GM11168 (cell line): Measurements from ENCODE around the gene FOXN4.

Source experiments
- in situ Hi-C: fragments of 300-500 bp; cut with MboI; formaldehyde crosslinking; loops from one replicate; pipeline ENCODE4 v1.12.0; 2022; ENCODE audit warnings: low sequenced_read_pairs; ENCODE audit not compliant: unreplicated experiment

FOXN4 gene

DNA sequence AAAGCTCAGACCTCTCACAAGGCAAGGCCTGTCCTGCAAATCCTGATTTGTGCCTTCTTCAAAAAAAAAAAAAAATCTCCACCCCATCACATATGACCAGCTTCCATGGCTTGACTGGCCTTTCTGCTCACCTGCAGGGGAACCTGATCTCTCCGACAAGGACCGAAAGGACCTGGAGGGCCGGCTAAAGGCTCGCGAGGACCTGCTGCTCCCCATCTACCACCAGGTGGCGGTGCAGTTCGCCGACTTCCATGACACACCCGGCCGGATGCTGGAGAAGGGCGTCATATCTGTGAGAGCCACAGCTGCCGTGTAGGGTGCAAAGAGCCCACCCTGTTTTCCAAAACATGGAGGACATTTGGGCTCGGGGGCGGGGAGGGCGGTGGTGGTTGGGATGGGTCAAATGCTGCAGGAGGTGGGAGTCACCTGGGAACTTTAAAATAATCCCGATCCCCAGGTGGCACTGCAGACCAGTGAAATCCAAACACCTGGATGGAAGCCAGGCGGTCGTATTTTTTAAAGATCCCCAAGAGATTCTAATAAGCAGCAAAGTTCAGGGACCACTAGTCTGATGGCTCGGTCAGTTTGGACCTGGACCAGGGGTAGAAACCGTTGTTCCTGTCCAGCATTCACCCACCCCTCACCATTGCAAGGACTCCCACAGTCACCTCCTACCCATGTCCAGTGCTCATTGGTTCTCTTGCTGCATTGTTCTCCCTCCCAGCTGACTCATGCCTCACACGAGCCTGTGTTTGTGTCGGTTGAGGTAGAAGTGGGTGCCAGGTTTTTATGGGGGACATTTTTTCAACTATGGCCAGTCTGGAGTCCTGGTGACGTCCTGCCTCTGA lies 44.8 kb downstream of the FOXN4 start:
- in situ Hi-C loops, result loop anchor here (10.0 kb wide), 1 partner anchor 130 kb away; no protein-coding TSS in a partner anchor

DNA sequence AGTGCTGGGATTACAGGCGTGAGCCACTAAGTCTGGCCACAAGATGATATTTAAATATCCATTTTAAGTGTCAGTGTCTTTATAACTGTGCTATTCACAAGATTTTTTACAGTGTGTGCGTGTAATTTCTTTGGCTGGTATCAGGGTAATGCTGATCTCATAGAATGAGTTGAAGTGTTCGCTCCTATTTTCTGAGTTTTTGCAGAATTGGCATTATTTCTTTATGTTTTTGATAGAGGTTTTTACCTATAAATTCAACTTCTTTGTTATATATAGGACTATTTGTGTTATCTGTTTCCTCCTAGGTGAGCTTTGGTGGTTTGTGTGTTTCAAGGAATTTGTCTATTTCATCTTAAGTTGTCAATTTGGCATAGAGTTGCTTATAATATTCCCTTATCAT lies 45.6 kb downstream of the FOXN4 start:
- in situ Hi-C loops, result loop anchor here (10.0 kb wide), 1 partner anchor 131 kb away; no protein-coding TSS in a partner anchor

DNA sequence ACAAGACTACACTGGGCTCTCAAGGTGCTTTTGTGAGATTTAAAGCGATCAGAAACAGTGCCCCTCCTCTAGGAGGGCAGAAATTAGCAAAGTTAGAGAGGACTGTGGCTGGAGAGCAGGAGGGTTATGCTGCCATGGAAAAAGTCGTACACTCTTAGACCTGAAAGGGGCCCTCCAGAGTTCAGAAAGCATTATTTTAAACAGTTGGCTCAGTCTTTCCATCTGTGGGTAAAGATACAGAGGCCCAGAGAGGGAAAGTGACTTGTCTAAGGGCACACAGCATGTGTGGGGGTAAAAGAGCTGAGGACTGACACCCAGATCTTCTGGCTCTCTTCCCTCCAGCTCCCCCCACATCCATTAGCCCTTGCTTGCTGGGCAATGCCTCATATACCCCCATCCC lies 47.1 kb downstream of the FOXN4 start:
- in situ Hi-C loops, result loop anchor here (10.0 kb wide), 1 partner anchor 133 kb away; no protein-coding TSS in a partner anchor

DNA sequence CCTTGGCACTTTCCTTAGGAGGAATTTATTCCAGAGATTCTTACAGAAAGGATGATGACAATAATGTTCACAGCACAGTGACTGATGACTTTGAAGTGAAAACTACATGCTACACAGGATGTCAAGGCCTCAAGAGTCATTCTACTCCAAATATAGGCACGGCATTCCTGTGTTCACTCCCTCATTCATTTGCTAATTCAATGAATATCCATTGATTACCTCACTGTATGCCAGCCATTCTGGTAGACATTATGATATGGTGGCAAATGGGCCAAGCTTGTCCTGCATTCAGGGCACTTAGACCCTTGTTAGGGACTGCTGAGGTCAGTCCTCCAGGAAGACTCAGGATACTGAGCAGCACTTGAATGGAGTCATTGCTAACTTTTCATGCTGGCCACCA lies 48.0 kb downstream of the FOXN4 start:
- in situ Hi-C loops, result loop anchor here (10.0 kb wide), 1 partner anchor 134 kb away; no protein-coding TSS in a partner anchor

DNA sequence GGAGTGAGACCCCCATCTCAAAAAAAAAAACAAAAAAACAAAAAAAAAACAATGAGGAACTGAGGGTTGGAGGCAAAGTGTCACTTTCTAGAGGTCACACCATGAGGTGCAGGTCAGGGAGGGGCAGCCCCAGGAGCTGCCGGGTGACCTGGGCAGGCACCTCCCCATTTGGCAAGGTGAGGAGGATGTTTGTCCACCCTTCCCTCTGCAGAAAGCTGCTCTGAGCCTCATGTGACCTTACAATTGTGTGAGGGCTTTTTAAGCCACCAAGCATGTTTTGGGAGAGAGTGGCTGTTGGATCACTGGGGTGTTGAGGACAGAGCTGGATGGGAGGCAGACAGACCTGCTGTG lies 49.6 kb downstream of the FOXN4 start:
- in situ Hi-C loops, result no loop called here

DNA sequence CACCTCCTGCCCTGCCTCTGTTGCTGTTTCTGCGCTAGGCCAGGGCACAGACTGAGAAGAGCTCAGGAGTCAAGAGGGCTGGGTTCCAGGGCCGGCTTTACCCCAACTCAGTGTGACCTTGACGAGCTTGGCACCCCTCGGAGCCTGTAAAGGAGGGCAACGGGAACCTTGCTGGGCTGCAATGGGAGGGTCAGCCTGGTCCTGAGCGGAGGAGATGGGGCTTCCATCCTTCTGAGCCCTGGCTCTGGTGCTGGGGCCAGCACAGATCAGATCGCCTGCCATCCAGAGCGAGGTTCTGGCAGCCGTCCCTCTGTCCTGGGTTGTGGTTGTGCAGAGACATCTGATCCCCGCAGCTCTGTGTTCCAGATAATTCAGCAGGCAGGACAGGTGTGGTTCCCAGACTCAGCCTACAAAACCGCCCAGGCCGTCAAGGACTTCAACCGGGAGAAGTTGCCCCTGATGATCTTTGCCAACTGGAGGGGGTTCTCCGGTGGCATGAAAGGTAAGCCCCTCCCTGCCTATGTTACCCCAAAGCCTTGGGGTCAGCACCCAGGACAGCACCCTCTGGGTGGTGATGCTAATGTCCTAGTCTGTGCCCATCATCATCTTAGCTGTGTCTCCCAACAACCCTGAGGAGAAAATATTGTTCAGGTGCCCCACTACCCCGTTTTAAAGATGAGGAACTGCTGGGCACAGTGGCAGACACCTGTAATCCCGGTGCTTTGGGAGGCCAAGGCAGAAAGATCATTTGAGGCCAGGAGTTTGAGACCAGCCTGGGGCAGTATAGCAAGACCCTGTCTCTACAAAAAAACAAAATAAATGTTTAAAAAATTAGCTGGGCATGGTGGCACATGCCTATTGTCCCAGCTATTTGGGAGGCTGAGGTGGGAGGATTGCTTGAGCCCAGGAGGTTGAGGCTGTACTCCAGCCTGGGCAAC lies 50.2 kb downstream of the FOXN4 start:
- in situ Hi-C loops, result no loop called here

DNA sequence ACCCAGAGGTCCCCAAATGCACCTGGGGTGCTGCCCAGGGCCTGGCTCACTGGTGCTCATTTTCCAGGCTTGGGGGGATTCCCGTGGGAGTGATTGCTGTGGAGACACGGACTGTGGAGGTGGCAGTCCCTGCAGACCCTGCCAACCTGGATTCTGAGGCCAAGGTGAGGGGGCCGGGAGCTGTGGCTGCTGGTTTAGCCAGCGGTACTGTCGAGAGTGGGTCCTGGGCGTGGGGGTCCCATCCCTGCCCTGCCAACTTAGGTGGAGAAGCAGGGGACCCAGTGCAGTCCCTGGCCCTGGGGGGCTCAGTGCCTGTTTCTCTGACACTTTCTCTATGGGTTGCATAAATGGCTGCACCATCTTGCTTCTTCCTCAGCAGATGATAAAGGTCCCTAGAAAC lies 50.9 kb downstream of the FOXN4 start:
- in situ Hi-C loops, result no loop called here

DNA sequence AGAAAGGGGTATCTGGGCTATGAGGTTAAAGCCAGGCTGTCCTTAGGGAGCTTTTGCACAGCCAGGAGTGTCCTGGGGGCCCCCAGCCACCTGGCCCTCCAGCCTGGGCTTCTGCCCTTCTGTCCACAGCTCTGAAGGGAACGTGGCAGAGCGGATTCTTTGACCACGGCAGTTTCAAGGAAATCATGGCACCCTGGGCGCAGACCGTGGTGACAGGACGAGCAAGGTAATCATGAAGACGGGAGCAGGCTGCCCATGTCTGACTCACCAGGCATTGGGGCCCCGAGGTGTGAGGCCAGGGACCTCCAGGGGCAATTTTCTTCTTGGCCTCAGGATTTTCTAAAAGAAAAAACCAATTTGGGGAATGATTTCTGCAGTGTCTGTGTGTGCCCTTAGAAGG lies 53.1 kb downstream of the FOXN4 start:
- in situ Hi-C loops, result no loop called here

DNA sequence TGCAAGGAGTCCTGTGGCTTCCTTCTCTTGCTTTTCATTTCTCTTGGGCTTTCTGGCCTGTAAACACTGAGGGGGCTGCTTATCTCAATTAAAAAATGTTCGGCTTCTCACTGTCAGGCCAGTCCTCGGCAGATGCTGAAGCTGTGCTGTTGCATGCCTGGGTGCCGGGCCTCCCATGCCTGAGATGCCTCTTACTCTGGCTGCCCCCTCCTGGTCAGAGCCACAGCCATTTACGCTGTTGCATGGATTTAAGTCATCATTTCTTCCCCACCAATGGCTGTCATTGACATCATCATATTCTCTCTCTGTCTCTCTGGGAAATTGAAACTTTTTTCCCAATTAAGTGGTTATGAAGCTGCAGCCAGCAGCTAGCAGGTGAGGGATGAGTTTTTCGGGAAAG lies 53.7 kb downstream of the FOXN4 start:
- in situ Hi-C loops, result no loop called here

DNA sequence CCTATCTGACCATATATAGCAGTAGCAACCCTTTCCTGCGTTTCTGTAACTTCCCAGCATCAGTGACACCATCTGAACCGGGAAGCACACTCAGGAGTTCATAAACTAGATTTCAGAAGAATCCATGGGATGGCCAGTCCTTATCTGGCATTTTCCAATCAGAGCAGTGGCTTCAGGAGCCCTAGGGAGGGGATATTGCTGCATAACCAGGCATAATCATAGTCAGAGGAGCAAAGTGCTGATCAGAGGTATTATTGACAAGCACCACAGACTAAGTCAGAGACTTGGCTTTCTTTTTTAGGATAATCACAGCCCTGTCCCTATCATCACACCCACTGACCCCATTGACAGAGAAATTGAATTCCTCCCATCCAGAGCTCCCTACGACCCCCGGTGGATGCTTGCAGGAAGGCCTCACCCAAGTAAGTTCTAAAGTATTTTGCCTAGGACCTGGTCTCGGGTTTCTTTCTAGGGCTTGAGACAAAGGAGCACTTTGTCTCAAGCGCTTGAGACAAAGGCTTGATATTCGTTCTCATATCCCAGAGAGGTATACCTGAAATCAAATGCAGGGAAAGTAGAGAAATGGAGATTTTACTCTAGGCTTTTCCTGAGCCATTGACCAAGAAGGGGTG lies 55.1 kb downstream of the FOXN4 start:
- in situ Hi-C loops, result no loop called here

DNA sequence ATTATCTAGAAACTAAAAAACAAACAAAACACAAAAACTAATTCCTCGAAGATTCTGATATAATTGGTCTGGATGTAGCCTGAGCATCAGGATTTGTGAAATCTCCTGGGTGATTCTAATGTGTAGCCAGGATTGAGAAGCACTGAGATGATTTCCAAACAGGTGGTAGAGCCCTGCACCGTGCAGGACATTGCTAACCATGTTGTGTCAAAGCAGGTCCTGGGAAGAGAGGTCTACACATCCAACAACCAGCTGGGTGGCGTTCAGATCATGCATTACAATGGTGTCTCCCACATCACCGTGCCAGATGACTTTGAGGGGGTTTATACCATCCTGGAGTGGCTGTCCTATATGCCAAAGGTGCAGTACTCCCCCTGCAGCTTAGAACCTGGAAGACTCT lies 56.3 kb downstream of the FOXN4 start:
- in situ Hi-C loops, result no loop called here

DNA sequence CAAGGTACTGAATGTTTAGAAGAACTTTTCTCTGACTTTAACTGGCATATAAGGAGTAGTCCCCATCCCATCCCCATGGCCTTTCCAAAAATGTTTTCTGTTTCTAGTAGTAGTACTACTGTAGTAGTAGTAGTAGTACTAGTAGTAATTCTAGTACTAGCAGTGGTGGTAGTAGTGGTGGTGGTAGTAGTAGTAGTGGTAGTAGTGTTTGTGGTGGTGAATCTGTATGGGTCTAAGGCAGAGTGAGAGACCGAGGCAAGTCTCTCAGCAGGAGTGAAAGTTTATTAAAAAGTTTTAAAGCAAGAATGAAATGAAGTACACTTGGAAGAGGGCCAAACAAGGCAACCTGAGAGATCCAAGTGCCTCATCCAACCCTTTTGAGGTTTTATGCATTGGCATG lies 58.6 kb downstream of the FOXN4 start:
- in situ Hi-C loops, result no loop called here

DNA sequence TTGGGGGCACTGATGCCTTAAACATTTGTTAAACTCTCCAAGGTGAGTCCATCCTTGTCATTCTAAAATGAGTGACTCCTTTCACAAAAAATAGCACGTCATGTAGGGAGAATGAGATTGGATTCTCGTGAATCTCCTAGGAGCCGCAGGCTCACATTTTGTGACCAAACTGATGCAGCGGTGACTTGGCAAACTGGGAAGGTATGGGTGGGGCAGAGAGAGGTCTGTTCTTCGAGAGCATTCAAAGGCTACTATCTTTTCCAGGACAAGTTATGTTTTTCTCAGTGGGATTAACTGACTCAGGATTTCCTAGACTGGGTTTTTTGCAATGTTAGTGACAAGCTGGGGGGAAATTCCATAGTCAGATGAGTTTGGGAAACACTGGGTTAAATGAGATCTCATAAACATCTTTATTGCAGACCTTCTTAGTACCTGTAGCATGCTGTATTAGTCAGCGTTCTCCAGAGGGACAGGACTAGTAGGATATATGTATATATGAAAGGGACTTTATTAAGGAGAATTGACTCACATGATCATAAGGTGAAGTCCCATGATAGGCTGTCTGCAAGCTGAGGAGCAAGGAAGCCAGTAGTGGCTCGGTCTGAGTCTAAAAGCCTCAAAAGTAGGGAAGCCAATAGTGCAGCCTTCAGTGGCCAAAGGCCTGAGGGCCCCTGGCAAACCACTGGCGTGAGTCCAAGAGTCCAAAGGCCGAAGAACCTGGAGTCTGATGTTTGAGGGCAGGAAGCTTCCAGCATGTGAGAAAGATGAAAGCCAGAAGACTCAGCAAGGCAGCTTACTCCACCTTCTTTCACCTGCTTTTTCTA lies 61.0 kb downstream of the FOXN4 start:
- in situ Hi-C loops, result no loop called here

DNA sequence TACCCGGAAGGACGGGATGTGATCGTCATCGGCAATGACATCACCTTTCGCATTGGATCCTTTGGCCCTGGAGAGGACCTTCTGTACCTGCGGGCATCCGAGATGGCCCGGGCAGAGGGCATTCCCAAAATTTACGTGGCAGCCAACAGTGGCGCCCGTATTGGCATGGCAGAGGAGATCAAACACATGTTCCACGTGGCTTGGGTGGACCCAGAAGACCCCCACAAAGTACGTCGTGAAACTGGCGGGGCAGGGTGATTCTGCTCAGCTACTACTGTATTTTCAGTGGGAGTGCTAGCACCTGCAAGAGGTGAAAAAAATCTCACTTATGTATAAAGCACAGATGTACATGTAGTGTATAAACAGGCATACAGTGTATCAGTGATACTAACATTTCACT lies 62.9 kb downstream of the FOXN4 start:
- in situ Hi-C loops, result no loop called here

DNA sequence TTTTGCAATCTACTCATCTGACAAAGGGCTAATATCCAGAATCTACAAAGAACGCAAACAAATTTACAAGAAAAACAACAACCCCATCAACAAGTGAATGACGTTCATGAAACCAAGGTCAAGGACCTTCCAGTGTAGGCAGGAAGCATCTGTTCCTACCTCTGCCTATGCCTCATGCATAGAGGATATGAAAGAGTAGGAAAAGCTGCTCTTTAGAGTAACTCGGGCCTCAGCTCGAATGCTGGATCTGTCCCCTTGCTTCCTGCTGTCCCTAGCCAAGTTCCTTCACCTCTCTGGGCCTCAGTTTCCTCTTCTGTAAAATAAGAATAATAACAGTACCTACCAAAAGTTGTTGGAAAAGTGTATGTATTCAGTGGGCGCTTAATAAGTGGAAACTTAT lies 65.0 kb downstream of the FOXN4 start:
- in situ Hi-C loops, result no loop called here

DNA sequence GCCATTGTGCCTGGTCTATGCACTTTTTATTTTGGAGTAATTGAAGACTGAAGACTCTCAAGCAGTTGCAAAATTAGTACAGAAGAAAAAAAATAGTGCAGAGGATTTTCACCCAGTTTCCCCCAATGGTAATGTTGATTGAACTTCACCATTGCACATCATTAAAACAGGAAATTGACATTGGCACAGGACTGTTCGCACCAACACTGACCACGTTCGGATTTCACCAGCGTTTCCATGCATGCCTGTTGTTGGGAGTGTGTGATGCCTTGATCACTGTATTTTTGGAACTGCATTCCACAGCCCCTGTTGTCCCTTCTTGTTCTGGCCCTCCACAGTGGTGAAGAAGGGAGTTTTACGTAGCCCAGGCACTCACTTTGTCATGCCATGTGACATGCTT lies 67.1 kb downstream of the FOXN4 start:
- in situ Hi-C loops, result no loop called here

DNA sequence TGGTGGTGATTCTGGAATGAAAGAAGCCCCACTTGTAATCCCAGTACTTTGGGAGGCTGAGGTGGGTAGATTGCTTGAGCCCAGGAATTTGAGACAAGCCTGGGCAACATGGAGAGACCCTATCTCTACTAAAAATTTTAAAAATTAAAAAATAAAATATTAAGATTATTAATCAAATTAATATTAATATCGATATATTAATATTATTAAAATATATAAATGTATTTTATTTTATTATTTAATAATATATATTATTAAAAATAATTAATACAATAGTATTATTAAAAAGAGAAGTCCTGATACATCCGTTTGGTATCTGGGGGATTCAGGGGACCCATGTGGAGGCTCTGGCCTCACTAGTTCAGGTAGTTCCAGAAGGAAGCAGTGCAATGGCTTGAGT lies 68.7 kb downstream of the FOXN4 start:
- in situ Hi-C loops, result no loop called here

DNA sequence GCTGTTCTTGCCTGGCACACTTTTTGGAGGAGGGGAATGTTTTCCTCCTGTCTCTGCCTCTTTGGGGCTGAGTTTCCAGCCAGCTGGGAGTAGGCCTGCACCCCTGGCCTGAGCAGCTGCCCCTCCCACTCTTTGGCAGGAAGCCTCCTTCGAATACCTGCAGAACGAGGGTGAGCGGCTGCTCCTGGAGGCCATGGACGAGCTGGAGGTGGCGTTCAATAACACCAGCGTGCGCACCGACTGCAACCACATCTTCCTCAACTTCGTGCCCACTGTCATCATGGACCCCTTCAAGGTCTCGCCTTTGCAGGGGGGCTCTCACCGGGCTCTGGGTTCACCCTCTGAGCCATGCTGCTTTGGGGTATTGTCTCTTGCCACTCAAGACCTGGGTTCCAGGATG lies 69.4 kb downstream of the FOXN4 start:
- in situ Hi-C loops, result no loop called here

DNA sequence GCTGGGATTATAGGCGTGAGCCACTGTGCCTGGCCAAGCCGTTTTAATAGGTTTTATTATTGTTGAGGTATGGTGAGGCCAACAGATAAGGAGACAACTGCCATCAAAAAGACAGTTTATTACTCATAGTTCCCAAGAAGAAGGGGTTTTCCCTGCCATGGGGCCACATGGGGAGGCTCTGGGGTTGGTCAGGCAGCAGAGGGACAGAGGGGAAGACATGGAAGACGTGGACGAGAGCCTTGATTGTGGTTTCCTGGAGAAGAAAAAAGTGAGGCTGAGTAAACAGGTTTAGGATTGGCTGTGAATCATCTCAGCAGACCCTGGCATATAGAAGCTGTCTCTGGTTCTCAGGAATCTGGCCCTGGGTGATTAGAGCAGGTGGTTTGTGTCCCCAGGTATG lies 69.9 kb downstream of the FOXN4 start:
- in situ Hi-C loops, result no loop called here

DNA sequence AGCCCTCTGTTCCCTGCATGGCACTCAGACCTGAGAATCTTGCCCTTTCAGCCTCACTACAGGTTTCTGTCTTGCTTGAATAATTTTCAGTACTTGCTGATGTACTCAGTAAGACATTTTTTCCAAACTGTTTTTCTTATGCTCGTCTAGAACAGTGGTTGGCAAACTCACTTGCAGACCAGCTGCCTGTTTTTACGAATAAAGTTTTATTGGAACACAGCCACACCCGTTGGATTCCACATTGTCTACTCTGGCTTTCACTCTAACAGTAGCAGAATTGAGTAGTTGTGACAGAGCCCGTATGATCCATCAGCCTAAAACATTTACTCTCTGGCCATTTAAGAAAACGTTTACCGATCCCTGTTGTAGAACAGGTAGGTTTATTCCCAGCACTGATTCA lies 72.8 kb downstream of the FOXN4 start:
- in situ Hi-C loops, result no loop called here
